ENCODE data around the gene CCDC90B. TPM values are rescaled to one million over a fixed set of nuclear protein-coding genes. Genes with fewer than 3 reads are reported as not detected.

The CCDC90B gene
- total and polyA plus RNA-seq, 2 donors (not counting 3 experiments of a cell fraction or from before 2014, with no cell fraction given): 24.3 to 45.8 TPM

- ChIA-PET CTCF (no interaction called here), POLR2A (no interaction called here)
- DNase-seq (ENCODE audit: low read depth, low spot score): no peak
- Histone ChIP-seq H4K20me1 (replicated peaks; ENCODE audit: control insufficient read depth, extremely low read depth, insufficient read depth, low read length) (no peaks in the 10 kb centered on the region), H2AFZ (ENCODE audit: low read depth, low read length) (no peak overlapping the region), H3K9me1 (replicated peaks; ENCODE audit: control insufficient read depth, extremely low read depth, insufficient read depth, low read length) (no peaks in the 10 kb centered on the region), H3K27me3 (ENCODE audit: control insufficient read depth in 2 of 2, insufficient read depth in 2 of 2, low read length in 2 of 2) (no peaks in the 10 kb centered on the region), H3K36me3 (ENCODE audit: control insufficient read depth in 2 of 2, extremely low read depth in 1 of 2, insufficient read depth in 2 of 2, low read length in 2 of 2) (no peaks in the 10 kb centered on the region), H3K79me2 (ENCODE audit: control insufficient read depth, insufficient read depth, low read length) (no peaks in the 10 kb centered on the region), H3K9ac (replicated peaks; ENCODE audit: extremely low read depth, insufficient read depth, low read length) (no peak overlapping the region), H3K4me1 (ENCODE audit: control insufficient read depth, extremely low read depth, insufficient read depth, low read length) (no peaks in the 10 kb centered on the region), H3K4me3 (replicated peaks in 1 of 3; ENCODE audit: insufficient read depth in 1 of 3, low read depth in 1 of 3, low read length in 3 of 3) (no peak overlapping the region), H3K4me2 (ENCODE audit: insufficient read depth, low read length) (no peak overlapping the region), H3K9me3 (replicated peaks; ENCODE audit: control insufficient read depth, insufficient read depth, low read length) (no peaks in the 10 kb centered on the region), H3K27ac (ENCODE audit: insufficient read depth, low read depth, low read length) (no peak overlapping the region)
- BruUV-seq (replicated peaks): no TSS peak
- TF ChIP-seq EZH2 (IDR thresholded peaks at IDR 0.05; ENCODE audit: borderline replicate concordance, low read depth, low read length, severe bottlenecking) (no peak), MAX (IDR thresholded peaks at IDR 0.05; ENCODE audit: insufficient read depth, insufficient read length) (no peak), GATA2 (IDR thresholded peaks at IDR 0.05; ENCODE audit: insufficient read depth, insufficient read length, low read depth, low read length) (no peak), FOS (IDR thresholded peaks at IDR 0.05; ENCODE audit: borderline replicate concordance, insufficient read depth, low read length) (no peak), CTCF (IDR thresholded peaks at IDR 0.05; ENCODE audit: extremely low read depth in 1 of 2, insufficient read depth in 1 of 2, low read depth in 1 of 2, low read length in 2 of 2) (no peak), POLR2AphosphoS5 (IDR thresholded peaks at IDR 0.05; ENCODE audit: insufficient read depth, low read depth, low read length) (no peak), POLR2A (IDR thresholded peaks at IDR 0.05; ENCODE audit: low read depth, low read length) (no peak), JUN (IDR thresholded peaks at IDR 0.05; ENCODE audit: borderline replicate concordance, insufficient read depth, insufficient read length, low read depth) (no peak), MYC (IDR thresholded peaks at IDR 0.05; ENCODE audit: low read depth, low read length) (no peak)
- FAIRE-seq: no peak
- dilution Hi-C loops (cut with MboI; ENCODE audit: extremely low pct_ligation_motif_present, low sequenced_read_pairs): no loop called here
- intact Hi-C loops (cut with micrococcal nuclease): no loop called here
Observed at GRCh38 chr11:83221694-83222093, 64.5 kb downstream of the CCDC90B start.
